Keratinocyte (primary cell): ENCODE results near the gene KREMEN1. TPM values are rescaled to one million over a fixed set of nuclear protein-coding genes. Genes with fewer than 3 reads are reported as not detected.

Source experiments
- DNase-seq: peaks from one replicate; pipeline ENCODE4 v3.0.0-alpha.2; 2011; ENCODE audit warnings: low read depth, missing footprints, low spot score
- FAIRE-seq: peaks from 2 replicates; lab custom pipeline; 2011; peaks lifted over from hg19 to GRCh38; lab: Jason Lieb, UNC
- H2AFZ ChIP-seq: 2 replicates; pipeline ENCODE4 v1.6.0; 2012; ENCODE audit warnings: low read length, control low read depth, inconsistent platforms; ENCODE audit not compliant: control insufficient read depth
- H3K27ac ChIP-seq: 2 replicates; pipeline ENCODE4 v1.5.1; 2011; ENCODE audit warnings: low read length; ENCODE audit not compliant: control insufficient read depth, insufficient read depth
- H3K27me3 ChIP-seq: 3 replicates; pipeline ENCODE4 v1.6.0; 2011; ENCODE audit warnings: low read length; ENCODE audit not compliant: control insufficient read depth, insufficient read depth; ENCODE audit errors: extremely low read depth
- H3K36me3 ChIP-seq, 2 experiments: 2 replicates in 1 of 2; 3 replicates in 1 of 2; pipeline ENCODE4 v1.5.1; 2011; ENCODE audit warnings: low read length in 2 of 2, mild to moderate bottlenecking in 1 of 2; ENCODE audit not compliant: control insufficient read depth in 2 of 2, insufficient read depth in 2 of 2; ENCODE audit errors: extremely low read depth in 1 of 2
- H3K4me1 ChIP-seq: 3 replicates; pipeline ENCODE4 v1.5.1; 2011; ENCODE audit warnings: low read length; ENCODE audit not compliant: control insufficient read depth, insufficient read depth; ENCODE audit errors: extremely low read depth
- H3K4me2 ChIP-seq: 3 replicates; pipeline ENCODE4 v1.6.0; 2011; ENCODE audit warnings: low read depth, low read length; ENCODE audit not compliant: control insufficient read depth, insufficient read depth; ENCODE audit errors: extremely low read depth
- H3K4me3 ChIP-seq, 3 experiments: fragments of 200-600 bp in 1 of 3; sonication (generic) in 1 of 3; 2 replicates in 2 of 3; 3 replicates in 1 of 3; pipeline ENCODE4 v1.5.1; 2011 to 2016; ENCODE audit warnings: low read length in 3 of 3, mild to moderate bottlenecking in 3 of 3, control low read depth in 2 of 3, inconsistent platforms in 1 of 3, low read depth in 1 of 3, mixed read lengths in 1 of 3, mixed run types in 1 of 3, moderate library complexity in 1 of 3; ENCODE audit not compliant: control insufficient read depth in 2 of 3, insufficient read depth in 2 of 3; ENCODE audit errors: extremely low read depth in 1 of 3
- H3K79me2 ChIP-seq: 2 replicates; pipeline ENCODE4 v1.6.0; 2012; ENCODE audit warnings: low read length; ENCODE audit not compliant: control insufficient read depth, insufficient read depth
- H3K9ac ChIP-seq: 3 replicates; pipeline ENCODE4 v1.6.0; 2011; ENCODE audit warnings: low read length; ENCODE audit not compliant: control insufficient read depth, insufficient read depth; ENCODE audit errors: extremely low read depth
- H3K9me1 ChIP-seq: 3 replicates; pipeline ENCODE4 v1.6.0; 2011; ENCODE audit warnings: low read length; ENCODE audit not compliant: control insufficient read depth, insufficient read depth; ENCODE audit errors: extremely low read depth
- H3K9me3 ChIP-seq: 2 replicates; pipeline ENCODE4 v1.5.1; 2012; ENCODE audit warnings: low read depth, low read length; ENCODE audit not compliant: control insufficient read depth
- H4K20me1 ChIP-seq: 3 replicates; pipeline ENCODE4 v1.6.0; 2011; ENCODE audit warnings: low read length; ENCODE audit not compliant: control insufficient read depth, insufficient read depth; ENCODE audit errors: extremely low read depth
- CTCF ChIP-seq, 3 experiments: IDR thresholded peaks in 1 of 3; conservative IDR thresholded peaks in 1 of 3; optimal IDR thresholded peaks in 1 of 3; 2 replicates in 2 of 3; 3 replicates in 1 of 3; pipeline versions ENCODE3 to v1.5.1; 2011; ENCODE audit warnings: low read length in 3 of 3, mild to moderate bottlenecking in 3 of 3, moderate library complexity in 2 of 3, control low read depth in 1 of 3, inconsistent platforms in 1 of 3; ENCODE audit not compliant: insufficient read depth in 2 of 3; ENCODE audit errors: extremely low read depth in 1 of 3
- EZH2 ChIP-seq: IDR thresholded peaks from one replicate; pipeline ENCODE4 v1.6.1; 2012; ENCODE audit warnings: inconsistent platforms, mild to moderate bottlenecking, low read length, moderate library complexity
- dilution Hi-C: fragments of 300-500 bp; cut with MboI; formaldehyde crosslinking; loops from one replicate; pipeline ENCODE4 v1.7.0; 2020; ENCODE audit warnings: low sequenced_read_pairs; ENCODE audit not compliant: extremely low pct_ligation_motif_present
- polyA plus RNA-seq, 5 experiments: library from polyadenylated mRNA; depleted of rRNA in 3 of 5; stranded (reverse) in 3 of 5; stranded (forward) in 1 of 5; unstranded in 1 of 5; fragments of >200 nt; gene quantifications; 1 replicate in 1 of 5; 2 replicates in 3 of 5; 3 replicates in 1 of 5; pipeline versions ENCODE4 v1.2.1 to v1.2.3, GENCODE V29; 2011 to 2012; ENCODE audit warnings: missing spikeins in 2 of 5, low read depth in 1 of 5, low replicate concordance in 1 of 5

The KREMEN1 gene
- polyA plus RNA-seq, 1 donor (not counting 4 experiments of a cell fraction or from before 2014, with no cell fraction given): 6.8 TPM

GRCh38 chr22:29165321-29166060 is 92.7 kb downstream of the KREMEN1 start:
- H3K9me1 ChIP-seq: no peaks in the 10 kb centered on the region
- H4K20me1 ChIP-seq: no peaks in the 10 kb centered on the region
- no peak overlapping the region for H3K9ac ChIP-seq
- H2AFZ ChIP-seq: no peak overlapping the region
- H3K27ac ChIP-seq: no peak overlapping the region
- TF ChIP-seq EZH2: no peak
- TF ChIP-seq CTCF (optimal IDR thresholded peaks at IDR 0.05 in 1 of 3, IDR thresholded peaks at IDR 0.05 in 1 of 3, conservative IDR thresholded peaks at IDR 0.05 in 1 of 3; ENCODE audit: extremely low read depth in 1 of 3, insufficient read depth in 2 of 3, low read length in 3 of 3): no peak
- no peaks in the 10 kb centered on the region for H3K79me2 ChIP-seq
- FAIRE-seq (no peak), DNase-seq (no peak)
- H3K4me1 ChIP-seq: no peaks in the 10 kb centered on the region
- dilution Hi-C loops: no loop called here
- no peak overlapping the region for H3K4me3 ChIP-seq
- H3K27me3 ChIP-seq: no peaks in the 10 kb centered on the region
- no peaks in the 10 kb centered on the region for H3K9me3 ChIP-seq
- no peak overlapping the region for H3K4me2 ChIP-seq
- no peaks in the 10 kb centered on the region for H3K36me3 ChIP-seq

- Histone ChIP-seq H3K79me2 (no peaks in the 10 kb centered on the region), H3K27me3 (no peaks in the 10 kb centered on the region), H3K27ac (no peak overlapping the region), H3K9me3 (no peaks in the 10 kb centered on the region), H3K9me1 (no peaks in the 10 kb centered on the region), H3K4me3 (no peak overlapping the region), H2AFZ (no peak overlapping the region), H3K36me3 (no peaks in the 10 kb centered on the region), H4K20me1 (no peaks in the 10 kb centered on the region), H3K4me1 (no peaks in the 10 kb centered on the region), H3K4me2 (no peak overlapping the region), H3K9ac (no peak overlapping the region)
- no peak for TF ChIP-seq CTCF (optimal IDR thresholded peaks at IDR 0.05 in 1 of 3, IDR thresholded peaks at IDR 0.05 in 1 of 3, conservative IDR thresholded peaks at IDR 0.05 in 1 of 3; ENCODE audit: extremely low read depth in 1 of 3, insufficient read depth in 2 of 3, low read length in 3 of 3)
- TF ChIP-seq EZH2: no peak
- DNase-seq: no peak
- no peak for FAIRE-seq
- dilution Hi-C loops: no loop called here
Observed at GRCh38 chr22:29166180-29166579, 93.3 kb downstream of the KREMEN1 start.
